ENCODE measurements around the gene C2CD4A.
A peak's percentile ranks its signal among the peaks of the same experiment; 100 is the strongest.

Gene C2CD4A

GRCh38 chr15:62118520-62119226 is 51.9 kb downstream of the C2CD4A start:
- Histone ChIP-seq H3K27ac (ENCODE audit: insufficient read depth in 1 of 2, low read depth in 1 of 2, low read length in 2 of 2, poor library complexity in 1 of 2, severe bottlenecking in 2 of 2) (no peak overlapping the region), H3K27me3 (replicated peaks in 2 of 5; ENCODE audit: control insufficient read depth in 4 of 5, insufficient read depth in 5 of 5, low read length in 4 of 5) (no peaks in the 10 kb centered on the region), H3K4me3 (ENCODE audit: control insufficient read depth in 1 of 7, extremely low read depth in 1 of 7, insufficient read depth in 4 of 7, low read depth in 2 of 7, low read length in 6 of 7) (peak overlapping the region in 2 of 7 experiments; percentile 28 to 46), H3K9me3 (ENCODE audit: control extremely low read depth in 1 of 5, control insufficient read depth in 4 of 5, insufficient read depth in 2 of 5, low read depth in 1 of 5, low read length in 4 of 5) (no peaks in the 10 kb centered on the region), H3K36me3 (ENCODE audit: control insufficient read depth in 4 of 4, insufficient read depth in 4 of 4, low read length in 3 of 4) (no peaks in the 10 kb centered on the region), H3K4me1 (ENCODE audit: control extremely low read depth in 1 of 4, control insufficient read depth in 4 of 4, insufficient read depth in 4 of 4, low read length in 3 of 4) (peaks cover 0 to 9% (median 7%) of the 10 kb centered on the region in 4 experiments)
- 94% methylated on average over 5 of the region's 7 CpGs for WGBS (ENCODE audit: insufficient coverage)
- CTCF ChIA-PET: interaction anchor here (1.6 kb wide), 1 partner anchor 47 kb away, joined by 4 read pairs; no protein-coding TSS in a partner anchor
- POLR2A ChIA-PET: no interaction called here
- DNase-seq: no peak

- WGBS (ENCODE audit: insufficient coverage): 8% methylated on average over 2 of the region's 7 CpGs
- H3K9me3 ChIP-seq (ENCODE audit: control extremely low read depth in 1 of 5, control insufficient read depth in 4 of 5, insufficient read depth in 2 of 5, low read depth in 1 of 5, low read length in 4 of 5): no peaks in the 10 kb centered on the region
- no peaks in the 10 kb centered on the region for H3K36me3 ChIP-seq (ENCODE audit: control insufficient read depth in 4 of 4, insufficient read depth in 4 of 4, low read length in 3 of 4)
- H3K4me3 ChIP-seq (ENCODE audit: control insufficient read depth in 1 of 7, extremely low read depth in 1 of 7, insufficient read depth in 4 of 7, low read depth in 2 of 7, low read length in 6 of 7): peak overlapping the region in 2 of 7 experiments; percentile 28 to 46
- ChIA-PET POLR2A (no interaction called here), CTCF (interaction anchor here (1.6 kb wide), 1 partner anchor 48 kb away, joined by 4 read pairs; no protein-coding TSS in a partner anchor)
- peaks cover 2 to 16% (median 11%) of the 10 kb centered on the region in 4 experiments for H3K4me1 ChIP-seq (ENCODE audit: control extremely low read depth in 1 of 4, control insufficient read depth in 4 of 4, insufficient read depth in 4 of 4, low read length in 3 of 4)
- DNase-seq: peak; percentile 58 to 84 (median 76)
- no peak overlapping the region for H3K27ac ChIP-seq (ENCODE audit: insufficient read depth in 1 of 2, low read depth in 1 of 2, low read length in 2 of 2, poor library complexity in 1 of 2, severe bottlenecking in 2 of 2)
- H3K27me3 ChIP-seq (replicated peaks in 2 of 5; ENCODE audit: control insufficient read depth in 4 of 5, insufficient read depth in 5 of 5, low read length in 4 of 5): no peaks in the 10 kb centered on the region
These were observed 52.6 kb downstream of the C2CD4A start for GRCh38 chr15:62119227-62119864.

- Histone ChIP-seq H3K27ac (ENCODE audit: insufficient read depth in 1 of 2, low read depth in 1 of 2, low read length in 2 of 2, poor library complexity in 1 of 2, severe bottlenecking in 2 of 2) (no peak overlapping the region), H3K27me3 (replicated peaks in 2 of 5; ENCODE audit: control insufficient read depth in 4 of 5, insufficient read depth in 5 of 5, low read length in 4 of 5) (no peaks in the 10 kb centered on the region), H3K4me3 (ENCODE audit: control insufficient read depth in 1 of 7, extremely low read depth in 1 of 7, insufficient read depth in 4 of 7, low read depth in 2 of 7, low read length in 6 of 7) (no peak overlapping the region), H3K36me3 (ENCODE audit: control insufficient read depth in 4 of 4, insufficient read depth in 4 of 4, low read length in 3 of 4) (no peaks in the 10 kb centered on the region), H3K4me1 (ENCODE audit: control extremely low read depth in 1 of 4, control insufficient read depth in 4 of 4, insufficient read depth in 4 of 4, low read length in 3 of 4) (peaks cover 2 to 21% (median 16%) of the 10 kb centered on the region in 4 experiments), H3K9me3 (ENCODE audit: control extremely low read depth in 1 of 5, control insufficient read depth in 4 of 5, insufficient read depth in 2 of 5, low read depth in 1 of 5, low read length in 4 of 5) (no peaks in the 10 kb centered on the region)
- WGBS (ENCODE audit: insufficient coverage): 97% methylated on average over 3 of the region's 3 CpGs
- DNase-seq: no peak
- ChIA-PET CTCF (no interaction called here), POLR2A (no interaction called here)
These were observed 53.1 kb downstream of the C2CD4A start for GRCh38 chr15:62119874-62120273.

Data from common myeloid progenitor, CD34-positive (primary cell).